GM12874 (cell line): Measurements from ENCODE around the gene MYO18A.

ENCODE experiments used
- CTCF ChIP-seq: IDR thresholded peaks from 2 replicates; pipeline ENCODE4 v1.5.1; 2011; ENCODE audit warnings: low read depth, mild to moderate bottlenecking, control low read depth, low read length, moderate library complexity; ENCODE audit not compliant: insufficient read depth

The MYO18A gene

DNA sequence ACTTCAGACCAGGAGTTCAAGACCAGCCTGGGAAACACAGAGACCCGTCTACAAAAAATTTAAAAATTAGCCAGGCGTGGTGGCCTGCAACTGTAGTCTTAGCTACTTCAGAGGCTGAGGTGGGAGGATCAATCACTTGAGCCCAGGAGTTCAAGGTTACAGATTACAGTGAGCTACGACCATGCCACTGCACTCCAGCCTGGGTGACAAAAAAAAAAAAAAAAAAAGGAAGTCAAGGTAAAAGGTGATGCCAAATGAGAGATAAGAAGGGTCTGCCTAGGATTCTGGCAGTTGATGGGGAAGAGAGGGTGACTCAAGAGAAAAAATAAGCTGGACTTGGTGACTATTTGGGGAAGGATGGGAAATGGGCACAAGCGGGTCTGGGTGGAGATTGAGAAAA lies 32.5 kb downstream of the MYO18A start:
- no peak for TF ChIP-seq CTCF

GRCh38 chr17:29146369-29146972 lies 33.7 kb downstream of the MYO18A start:
- TF ChIP-seq CTCF, result no peak

DNA sequence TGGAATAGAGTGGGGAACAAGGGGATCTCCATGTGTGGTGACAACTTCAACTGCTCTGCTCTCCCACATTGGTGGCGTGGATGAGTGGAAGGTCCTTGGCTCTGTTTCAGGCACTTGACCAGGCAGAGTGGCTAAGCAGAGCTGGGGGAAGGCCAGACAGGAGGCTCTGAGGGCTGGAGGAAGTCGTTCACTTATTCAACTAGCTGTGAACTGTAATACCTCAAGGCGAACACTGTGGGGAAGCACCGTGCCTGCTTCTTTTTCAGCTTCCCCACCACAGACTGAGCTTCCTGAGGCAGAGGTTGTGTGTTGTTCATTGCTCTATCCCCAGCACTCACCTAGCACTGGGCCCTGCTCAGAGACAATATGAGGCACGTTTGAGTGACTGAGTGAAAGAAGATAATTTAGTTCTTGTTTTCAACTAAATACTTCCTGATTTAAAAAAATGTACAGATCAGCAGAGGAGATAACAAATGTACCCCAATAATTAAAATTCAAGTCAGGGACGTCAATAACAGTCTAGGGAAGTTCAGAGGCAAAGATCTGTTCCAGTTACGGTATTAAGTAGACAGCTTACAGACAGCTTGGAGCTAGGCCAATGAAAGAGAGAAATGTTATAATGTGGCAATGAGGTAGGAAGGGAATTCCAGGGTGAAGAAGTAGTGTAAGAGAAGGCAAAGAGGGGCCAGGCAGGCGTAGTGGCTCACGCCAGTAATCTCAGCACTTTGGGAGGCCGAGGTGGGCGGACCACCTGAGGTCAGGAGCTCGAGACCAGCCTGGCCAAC lies 34.7 kb downstream of the MYO18A start:
- TF ChIP-seq CTCF, result peak; percentile 77

DNA sequence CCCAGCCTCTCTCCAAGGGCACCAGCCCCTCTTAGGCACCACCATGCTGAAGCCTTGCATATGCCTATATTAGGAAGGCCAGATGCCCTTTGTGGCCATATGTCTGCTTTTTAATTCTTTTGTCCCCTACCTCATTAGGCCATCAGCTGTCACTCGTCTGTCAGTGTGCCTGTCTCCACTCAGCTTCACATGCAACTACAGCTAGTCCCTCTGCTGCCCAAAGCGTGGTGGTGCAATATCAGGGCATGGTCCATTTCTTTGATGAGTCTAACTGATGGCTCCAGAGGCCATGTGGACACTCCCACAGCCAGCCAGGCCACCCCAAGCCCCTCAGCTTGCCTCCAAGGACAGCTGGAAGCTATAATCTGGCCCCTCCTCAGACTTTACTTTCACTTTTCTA lies 36.3 kb downstream of the MYO18A start:
- peak; percentile 49 for TF ChIP-seq CTCF

DNA sequence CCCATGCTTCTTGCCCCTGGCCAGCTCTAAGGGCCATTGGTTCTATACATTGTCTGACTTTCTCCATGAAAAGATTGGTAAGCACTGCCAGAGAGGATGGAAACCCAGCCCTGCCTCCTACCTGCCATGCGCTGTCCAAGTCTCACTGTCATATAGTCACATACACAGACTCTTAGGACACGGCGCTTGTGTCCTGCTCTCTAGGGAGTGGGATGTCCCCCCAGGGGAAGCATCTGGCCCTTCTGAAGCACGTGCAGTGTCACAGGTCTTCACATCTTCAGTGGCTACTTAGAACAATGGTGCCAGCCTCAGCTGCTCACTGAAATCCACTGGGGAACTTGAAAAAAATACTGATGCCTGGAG lies 38.7 kb downstream of the MYO18A start:
- no peak for TF ChIP-seq CTCF

DNA sequence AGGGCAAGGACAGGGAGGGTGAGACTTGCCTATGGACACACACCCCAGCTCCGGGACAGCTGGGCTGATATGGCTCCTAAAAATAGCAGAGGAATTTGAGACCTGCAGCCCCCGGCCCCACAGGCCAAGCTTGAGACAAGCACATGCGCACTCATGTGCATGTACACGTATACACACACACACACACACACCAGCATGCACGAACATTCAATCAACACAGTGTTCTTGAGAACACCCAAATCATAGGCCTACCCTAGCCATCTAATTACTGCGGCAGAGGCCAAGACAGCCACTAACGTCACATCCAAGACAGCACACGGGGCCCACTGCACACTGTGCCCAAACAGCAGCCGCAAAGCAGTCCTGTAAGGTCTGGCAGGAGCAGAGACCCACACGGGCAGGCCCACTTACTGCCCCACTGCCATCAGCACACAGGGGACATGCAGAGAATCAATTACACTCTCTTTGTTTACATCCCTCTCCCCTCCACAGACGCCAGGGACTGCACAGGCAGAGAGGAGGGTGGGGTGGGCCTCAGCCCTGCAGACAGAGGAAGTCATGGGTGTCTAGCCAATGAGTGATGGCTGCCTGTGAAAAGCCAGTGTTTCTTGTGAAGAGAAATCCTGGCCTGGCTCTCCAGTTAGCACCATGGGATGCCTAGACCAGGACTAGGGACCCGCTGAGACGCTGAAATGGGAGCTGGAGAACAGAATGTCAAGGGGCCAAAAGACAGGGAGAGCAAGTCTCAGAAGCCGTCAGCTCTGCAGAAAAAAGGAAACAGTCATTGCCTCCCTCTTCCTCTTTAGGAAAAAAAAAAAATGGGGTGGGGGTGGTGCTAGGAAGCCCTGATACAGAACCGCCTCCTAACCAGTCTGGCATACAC lies 39.3 kb downstream of the MYO18A start:
- no peak for TF ChIP-seq CTCF

DNA sequence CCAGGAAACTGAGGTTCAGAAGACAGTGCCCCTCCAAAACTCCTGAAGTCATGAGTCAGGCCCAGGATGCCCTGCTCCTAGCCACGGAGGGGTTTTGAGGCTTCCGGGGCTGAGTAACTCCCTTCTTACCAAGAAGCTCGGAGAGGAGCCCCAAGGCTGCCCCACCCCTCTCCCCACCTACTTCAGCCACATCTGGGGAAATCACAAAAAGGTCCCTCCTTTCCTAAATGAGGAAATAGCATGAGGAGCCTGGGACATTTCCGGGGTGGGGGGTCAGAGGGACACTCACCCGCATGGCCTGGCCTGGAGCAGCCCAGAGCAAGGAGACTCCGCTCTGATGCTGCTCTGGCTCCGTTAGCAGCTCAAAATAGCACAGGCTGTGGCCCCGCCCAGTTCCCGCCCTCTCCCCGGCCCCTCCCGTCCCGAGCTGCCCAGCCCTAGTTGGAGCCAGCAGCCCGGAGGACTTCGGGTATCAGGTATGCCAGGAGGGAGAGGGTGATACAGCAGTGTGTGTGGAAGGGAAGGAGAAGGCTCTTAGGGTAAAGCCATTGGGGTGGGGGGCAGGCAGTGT lies 40.1 kb downstream of the MYO18A start:
- TF ChIP-seq CTCF, result no peak
